Loucy (cell line): ENCODE data around the gene PDE10A.

ENCODE experiments used
- H2AFZ ChIP-seq: fragments of 200-600 bp; sonication (generic); 2 replicates; pipeline ENCODE4 v1.6.0; 2016; ENCODE audit warnings: antibody characterized with exemption, mild to moderate bottlenecking, low read length, moderate library complexity
- H3F3A ChIP-seq: fragments of 200-600 bp; 2 replicates; pipeline ENCODE4 v1.6.0; 2016; ENCODE audit warnings: antibody characterized with exemption, low read depth, mild to moderate bottlenecking
- H3K27me3 ChIP-seq: fragments of 200-600 bp; sonication (generic); 2 replicates; pipeline ENCODE4 v1.6.1; 2014; ENCODE audit warnings: low read length, mild to moderate bottlenecking; ENCODE audit not compliant: insufficient read depth, poor library complexity, severe bottlenecking
- H3K36me3 ChIP-seq: fragments of 200-600 bp; sonication (generic); 2 replicates; pipeline ENCODE4 v1.6.1; 2016; ENCODE audit warnings: low read length; ENCODE audit not compliant: insufficient read depth
- H3K4me1 ChIP-seq: fragments of 200-600 bp; sonication (generic); 2 replicates; pipeline ENCODE4 v1.5.1; 2014; ENCODE audit warnings: low read length, mild to moderate bottlenecking; ENCODE audit not compliant: insufficient read depth, poor library complexity, severe bottlenecking
- H3K4me2 ChIP-seq: fragments of 200-600 bp; sonication (generic); 2 replicates; pipeline ENCODE4 v1.6.0; 2014; ENCODE audit warnings: antibody characterized with exemption, low read length, low read depth, mild to moderate bottlenecking; ENCODE audit not compliant: poor library complexity, severe bottlenecking
- H3K4me3 ChIP-seq: fragments of 200-600 bp; sonication (generic); 2 replicates; pipeline ENCODE4 v1.5.1; 2014; ENCODE audit warnings: low read length, mild to moderate bottlenecking, mixed read lengths; ENCODE audit not compliant: poor library complexity, severe bottlenecking
- H3K79me2 ChIP-seq: fragments of 200-600 bp; sonication (generic); 2 replicates; pipeline ENCODE4 v1.6.1; 2014; ENCODE audit warnings: low read length; ENCODE audit not compliant: insufficient read depth
- H3K9ac ChIP-seq: fragments of 200-600 bp; sonication (generic); 2 replicates; pipeline ENCODE4 v1.6.0; 2014; ENCODE audit warnings: mild to moderate bottlenecking, low read depth, low read length, moderate library complexity; ENCODE audit not compliant: poor library complexity, severe bottlenecking
- H3K9me2 ChIP-seq: fragments of 200-600 bp; sonication (generic); replicated peaks from 2 replicates; pipeline ENCODE4 v1.6.1; 2016; ENCODE audit warnings: low read depth, low read length, mixed read lengths
- H3K9me3 ChIP-seq: fragments of 200-600 bp; sonication (generic); 2 replicates; pipeline ENCODE4 v1.6.1; 2014; ENCODE audit warnings: mild to moderate bottlenecking, antibody characterized with exemption, low read length, low read depth; ENCODE audit not compliant: insufficient read depth
- H4K20me1 ChIP-seq: fragments of 200-600 bp; sonication (generic); 2 replicates; pipeline ENCODE4 v1.6.0; 2014; ENCODE audit warnings: antibody characterized with exemption, low read length, mild to moderate bottlenecking; ENCODE audit not compliant: insufficient read depth, poor library complexity, severe bottlenecking
- EZH2phosphoT487 ChIP-seq: fragments of 200-600 bp; IDR thresholded peaks from 2 replicates; pipeline ENCODE4 v1.6.1; 2018; ENCODE audit warnings: antibody characterized with exemption, mild to moderate bottlenecking, moderate library complexity, borderline replicate concordance
- TF ChIP-seq, protein P1 (sequence below): fragments of 200-600 bp; sonication (generic); conservative IDR thresholded peaks from 2 replicates; pipeline ENCODE4 v1.5.1; 2014; ENCODE audit warnings: mild to moderate bottlenecking, antibody characterized with exemption, low read length

The PDE10A gene

DNA sequence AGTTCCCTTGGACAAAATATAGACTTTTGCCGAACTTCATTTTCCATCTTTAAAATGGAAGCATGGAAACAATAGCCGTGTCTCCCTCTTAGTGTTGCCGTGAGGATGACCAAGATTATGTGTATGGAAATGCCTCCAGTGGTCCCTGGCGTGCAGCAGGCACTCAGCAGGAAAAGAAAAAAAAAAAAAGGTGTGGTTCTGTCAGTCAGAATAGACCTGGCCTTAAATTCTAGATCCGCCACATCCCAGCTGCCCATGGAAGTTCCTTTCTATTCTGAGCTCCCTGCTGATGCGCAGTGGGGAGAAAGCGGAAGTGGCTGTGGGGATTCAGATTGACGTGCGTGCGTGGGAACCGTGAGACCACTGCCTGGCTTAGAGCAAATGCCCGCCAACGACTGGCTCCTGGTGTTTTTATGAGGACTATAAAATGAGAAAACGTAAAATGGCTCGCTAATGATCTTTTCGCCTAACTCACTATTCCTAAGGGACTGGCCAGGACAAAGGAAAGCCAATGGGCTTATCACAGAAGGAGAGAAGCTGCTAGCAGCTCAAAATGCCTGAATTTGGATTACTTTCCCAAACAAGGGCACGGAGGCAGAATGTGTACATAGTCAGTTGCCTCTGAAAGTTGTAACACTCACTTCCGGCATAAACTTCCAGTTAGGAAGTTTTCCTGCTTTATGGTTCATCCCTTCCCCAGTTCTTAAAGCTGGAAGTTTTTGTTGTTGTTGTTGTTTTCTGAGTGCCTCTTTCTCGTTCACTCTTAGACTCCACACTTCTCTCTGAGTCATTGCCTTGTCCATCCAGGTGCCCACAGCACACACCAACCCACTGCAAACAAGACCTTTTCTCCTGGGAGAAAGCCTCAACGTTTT, 11.4 kb upstream of the PDE10A start:
- Histone ChIP-seq H3K27me3 (no peaks in the 10 kb centered on the region), H3K9ac (no peak overlapping the region), H3F3A (no peaks in the 10 kb centered on the region), H3K4me1 (no peaks in the 10 kb centered on the region), H3K4me3 (no peak overlapping the region), H4K20me1 (no peaks in the 10 kb centered on the region), H3K4me2 (no peak overlapping the region), H2AFZ (no peak overlapping the region), H3K9me3 (no peaks in the 10 kb centered on the region), H3K36me3 (no peaks in the 10 kb centered on the region), H3K9me2 (no peaks in the 10 kb centered on the region), H3K79me2 (no peaks in the 10 kb centered on the region)
- TF ChIP-seq EZH2phosphoT487 = no peak
- TF ChIP-seq, protein P1, sequence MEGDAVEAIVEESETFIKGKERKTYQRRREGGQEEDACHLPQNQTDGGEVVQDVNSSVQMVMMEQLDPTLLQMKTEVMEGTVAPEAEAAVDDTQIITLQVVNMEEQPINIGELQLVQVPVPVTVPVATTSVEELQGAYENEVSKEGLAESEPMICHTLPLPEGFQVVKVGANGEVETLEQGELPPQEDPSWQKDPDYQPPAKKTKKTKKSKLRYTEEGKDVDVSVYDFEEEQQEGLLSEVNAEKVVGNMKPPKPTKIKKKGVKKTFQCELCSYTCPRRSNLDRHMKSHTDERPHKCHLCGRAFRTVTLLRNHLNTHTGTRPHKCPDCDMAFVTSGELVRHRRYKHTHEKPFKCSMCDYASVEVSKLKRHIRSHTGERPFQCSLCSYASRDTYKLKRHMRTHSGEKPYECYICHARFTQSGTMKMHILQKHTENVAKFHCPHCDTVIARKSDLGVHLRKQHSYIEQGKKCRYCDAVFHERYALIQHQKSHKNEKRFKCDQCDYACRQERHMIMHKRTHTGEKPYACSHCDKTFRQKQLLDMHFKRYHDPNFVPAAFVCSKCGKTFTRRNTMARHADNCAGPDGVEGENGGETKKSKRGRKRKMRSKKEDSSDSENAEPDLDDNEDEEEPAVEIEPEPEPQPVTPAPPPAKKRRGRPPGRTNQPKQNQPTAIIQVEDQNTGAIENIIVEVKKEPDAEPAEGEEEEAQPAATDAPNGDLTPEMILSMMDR = no peak

DNA sequence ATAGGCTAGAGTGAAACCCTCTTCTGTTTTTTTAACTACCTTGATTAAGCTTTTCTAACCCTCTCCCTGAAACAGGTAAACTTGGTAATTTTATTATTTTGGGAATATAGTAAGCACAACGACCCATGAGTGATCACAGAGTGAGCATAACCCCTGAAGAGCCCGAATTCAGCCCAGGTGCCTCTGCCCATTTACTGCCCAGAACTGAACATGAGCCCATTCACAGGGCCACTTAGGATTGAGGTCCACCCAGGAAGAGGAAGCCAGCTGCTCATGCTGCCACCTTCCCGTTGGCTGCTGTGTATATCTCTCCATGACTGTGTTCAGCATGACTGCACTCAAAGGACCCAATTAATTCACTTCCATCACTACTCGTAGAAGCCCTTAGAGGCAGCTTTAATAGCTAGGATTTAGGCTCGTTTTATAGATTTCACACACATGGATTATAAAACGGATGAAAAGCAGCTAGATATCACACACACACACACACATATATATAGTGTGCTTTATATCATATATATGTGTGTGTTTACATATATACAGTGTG, 8.3 kb upstream of the PDE10A start:
- H3K9me2 ChIP-seq = no peaks in the 10 kb centered on the region
- H3K9me3 ChIP-seq = no peaks in the 10 kb centered on the region
- no peak overlapping the region for H3K4me3 ChIP-seq
- H3K4me1 ChIP-seq = no peaks in the 10 kb centered on the region
- H3F3A ChIP-seq = no peaks in the 10 kb centered on the region
- H3K4me2 ChIP-seq = no peak overlapping the region
- H3K9ac ChIP-seq = no peak overlapping the region
- TF ChIP-seq EZH2phosphoT487 = no peak
- TF ChIP-seq, protein P1 = no peak
- H3K36me3 ChIP-seq = no peaks in the 10 kb centered on the region
- H4K20me1 ChIP-seq = no peaks in the 10 kb centered on the region
- no peaks in the 10 kb centered on the region for H3K79me2 ChIP-seq
- H3K27me3 ChIP-seq = no peaks in the 10 kb centered on the region
- H2AFZ ChIP-seq = no peak overlapping the region

DNA sequence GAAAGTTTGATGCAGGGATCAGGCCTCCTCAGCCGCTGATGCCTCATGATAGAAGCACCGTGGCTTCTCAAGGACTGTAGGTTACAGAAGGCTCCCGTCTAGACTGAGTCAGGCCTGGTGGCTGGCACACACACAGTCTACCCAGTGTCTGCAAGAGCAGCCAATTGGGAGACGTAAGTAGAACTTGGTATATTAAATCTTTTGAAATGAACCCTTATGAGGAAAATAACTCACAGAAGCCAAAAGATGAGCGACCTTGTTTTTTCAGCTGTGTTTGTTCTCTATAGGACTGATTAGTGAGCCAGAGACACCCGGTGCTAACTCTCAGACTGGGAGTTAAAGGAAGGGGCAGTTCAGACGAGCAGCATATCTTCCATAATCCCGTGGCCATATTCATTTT, 5.9 kb upstream of the PDE10A start:
- no peaks in the 10 kb centered on the region for H3K9me3 ChIP-seq
- no peaks in the 10 kb centered on the region for H3K9me2 ChIP-seq
- no peak overlapping the region for H3K4me3 ChIP-seq
- no peaks in the 10 kb centered on the region for H3K79me2 ChIP-seq
- no peak overlapping the region for H2AFZ ChIP-seq
- TF ChIP-seq, protein P1 = no peak
- no peak for TF ChIP-seq EZH2phosphoT487
- H3F3A ChIP-seq = no peaks in the 10 kb centered on the region
- H4K20me1 ChIP-seq = no peaks in the 10 kb centered on the region
- H3K9ac ChIP-seq = no peak overlapping the region
- H3K36me3 ChIP-seq = no peaks in the 10 kb centered on the region
- no peak overlapping the region for H3K4me2 ChIP-seq
- H3K27me3 ChIP-seq = no peaks in the 10 kb centered on the region
- H3K4me1 ChIP-seq = no peaks in the 10 kb centered on the region
